Islet precursor cell (in vitro differentiated cells): ENCODE data around the gene CASS4.
A peak's percentile ranks its signal among the peaks of the same experiment; 100 is the strongest.
"Not testable (repeated sequence)": the region's sequence is repeated elsewhere in the genome, so short reads cannot be mapped to it uniquely, and the experiment has no call there.

Experiments used
- DNase-seq: peaks from one replicate; pipeline ENCODE4 v3.0.0-alpha.2; 2018

CASS4 gene

GRCh38 chr20:56411759-56412472, at the start of gene CASS4:
Gene CASS4, plus strand, starts transcription at chr20:56412260. Its CDS starts 199 bp downstream, at chr20:56412459.
- DNase-seq, result no peak

- DNase-seq, result peak; percentile 45
These were observed 49.1 kb upstream of the CASS4 start for GRCh38 chr20:56362833-56363413.

GRCh38 chr20:56363491-56363890, 48.6 kb upstream of the CASS4 start:
- DNase-seq, result no peak

GRCh38 chr20:56368351-56369134, 43.5 kb upstream of the CASS4 start:
- DNase-seq, result peak; percentile 26

GRCh38 chr20:56369179-56369578, 42.9 kb upstream of the CASS4 start:
- DNase-seq, result peak; percentile 13

GRCh38 chr20:56371977-56372376, 40.1 kb upstream of the CASS4 start:
- DNase-seq, result peak; percentile 24

GRCh38 chr20:56372850-56373249, 39.2 kb upstream of the CASS4 start:
- DNase-seq, result no peak

GRCh38 chr20:56373942-56374341, 38.1 kb upstream of the CASS4 start:
- peak; percentile 15 for DNase-seq

GRCh38 chr20:56376331-56376730, 35.7 kb upstream of the CASS4 start:
- no peak for DNase-seq

GRCh38 chr20:56378386-56378785, 33.7 kb upstream of the CASS4 start:
- no peak for DNase-seq

- no peak for DNase-seq
These were observed 31.7 kb upstream of the CASS4 start for GRCh38 chr20:56380375-56380774.

- DNase-seq, result no peak
These were observed 30.6 kb upstream of the CASS4 start for GRCh38 chr20:56381501-56381900.

GRCh38 chr20:56382696-56383095, 29.4 kb upstream of the CASS4 start:
- DNase-seq, result no peak

- no peak for DNase-seq
These were observed 28.7 kb upstream of the CASS4 start for GRCh38 chr20:56383334-56383733.

- no peak for DNase-seq
These were observed 26.9 kb upstream of the CASS4 start for GRCh38 chr20:56385130-56385529.

GRCh38 chr20:56386219-56386618, 25.8 kb upstream of the CASS4 start:
- DNase-seq, result no peak

GRCh38 chr20:56388882-56389281, 23.2 kb upstream of the CASS4 start:
- no peak for DNase-seq

- DNase-seq, result no peak
These were observed 22.3 kb upstream of the CASS4 start for GRCh38 chr20:56389807-56390206.

GRCh38 chr20:56390396-56390795, 21.7 kb upstream of the CASS4 start:
- DNase-seq, result not testable (repeated sequence)

- no peak for DNase-seq
These were observed 21.0 kb upstream of the CASS4 start for GRCh38 chr20:56391037-56391436.

GRCh38 chr20:56391596-56392131, 20.4 kb upstream of the CASS4 start:
- no peak for DNase-seq

- DNase-seq, result peak; percentile 100
These were observed 19.8 kb upstream of the CASS4 start, which contains the start of the genes AURKA and CSTF1 for GRCh38 chr20:56392132-56392880. Gene AURKA, minus strand, starts transcription at chr20:56392215. Its CDS starts 4,018 bp downstream, at chr20:56388197. Gene CSTF1, plus strand, starts transcription at chr20:56392645. Its CDS starts 2,908 bp downstream, at chr20:56395553.
